Measurements from ENCODE around the gene ADRA2B.

ADRA2B gene

GRCh38 chr2:96150007-96150640 lies 33.8 kb upstream of the ADRA2B start:
- Histone ChIP-seq H3K27me3 (ENCODE audit: control insufficient read depth, insufficient read depth, low read length) (no peaks in the 10 kb centered on the region; the same call in 1 of the 2 replicates), H3K27ac (ENCODE audit: low read length) (no peak overlapping the region), H3K4me3 (ENCODE audit: low read length) (no peak overlapping the region), H3K9me3 (ENCODE audit: control insufficient read depth, insufficient read depth, low read length) (no peaks in the 10 kb centered on the region), H3K36me3 (ENCODE audit: control insufficient read depth, insufficient read depth, low read length) (no peaks in the 10 kb centered on the region; the same call in 1 of the 2 replicates), H3K4me1 (ENCODE audit: control insufficient read depth, insufficient read depth, low read length) (peaks cover 9% of the 10 kb centered on the region)
- no CpG with 5 or more reads among the region's 6 CpGs for WGBS (ENCODE audit: insufficient coverage, insufficient read length)
- no peak for DNase-seq (ENCODE audit: low read depth, low spot score)

- no peak overlapping the region for H3K27ac ChIP-seq (ENCODE audit: low read length)
Measured at GRCh38 chr2:96148410-96149217, 32.2 kb upstream of the ADRA2B start.

GRCh38 chr2:96147593-96148201 lies 31.3 kb upstream of the ADRA2B start:
- no peaks in the 10 kb centered on the region for H3K9me3 ChIP-seq (ENCODE audit: control insufficient read depth, insufficient read depth, low read length)
- no peak overlapping the region for H3K4me3 ChIP-seq (ENCODE audit: low read length)
- H3K36me3 ChIP-seq (ENCODE audit: control insufficient read depth, insufficient read depth, low read length): peaks cover 3% of the 10 kb centered on the region; the same call in 1 of the 2 replicates
- H3K4me1 ChIP-seq (ENCODE audit: control insufficient read depth, insufficient read depth, low read length): peaks cover 11% of the 10 kb centered on the region
- H3K27ac ChIP-seq (ENCODE audit: low read length): no peak overlapping the region
- WGBS (ENCODE audit: insufficient coverage, insufficient read length): no CpG with 5 or more reads among the region's 9 CpGs
- DNase-seq (ENCODE audit: low read depth, low spot score): no peak
- no peaks in the 10 kb centered on the region; the same call in 1 of the 2 replicates for H3K27me3 ChIP-seq (ENCODE audit: control insufficient read depth, insufficient read depth, low read length)

More at GRCh38 chr2:96148410-96149217, 32.2 kb upstream of the ADRA2B start:
- WGBS (ENCODE audit: insufficient coverage, insufficient read length): no CpG with 5 or more reads among the region's 29 CpGs
- H3K36me3 ChIP-seq (ENCODE audit: control insufficient read depth, insufficient read depth, low read length): no peaks in the 10 kb centered on the region; the same call in 1 of the 2 replicates
- no peak overlapping the region for H3K4me3 ChIP-seq (ENCODE audit: low read length)
- H3K27me3 ChIP-seq (ENCODE audit: control insufficient read depth, insufficient read depth, low read length): no peaks in the 10 kb centered on the region; the same call in 1 of the 2 replicates
- H3K4me1 ChIP-seq (ENCODE audit: control insufficient read depth, insufficient read depth, low read length): peaks cover 13% of the 10 kb centered on the region
- no peak for DNase-seq (ENCODE audit: low read depth, low spot score)
- no peaks in the 10 kb centered on the region for H3K9me3 ChIP-seq (ENCODE audit: control insufficient read depth, insufficient read depth, low read length)

- no peak for DNase-seq (ENCODE audit: low read depth, low spot score)
- Histone ChIP-seq H3K27me3 (ENCODE audit: control insufficient read depth, insufficient read depth, low read length) (no peaks in the 10 kb centered on the region; the same call in 1 of the 2 replicates), H3K36me3 (ENCODE audit: control insufficient read depth, insufficient read depth, low read length) (peaks cover 3% of the 10 kb centered on the region; the same call in 1 of the 2 replicates), H3K27ac (ENCODE audit: low read length) (no peak overlapping the region), H3K9me3 (ENCODE audit: control insufficient read depth, insufficient read depth, low read length) (no peaks in the 10 kb centered on the region), H3K4me1 (ENCODE audit: control insufficient read depth, insufficient read depth, low read length) (peaks cover 11% of the 10 kb centered on the region), H3K4me3 (ENCODE audit: low read length) (no peak overlapping the region)
- no CpG with 5 or more reads among the region's 9 CpGs for WGBS (ENCODE audit: insufficient coverage, insufficient read length)
Measured at GRCh38 chr2:96146881-96147592, 30.7 kb upstream of the ADRA2B start.

- DNase-seq (ENCODE audit: low read depth, low spot score): no peak
- no peak overlapping the region for H3K27ac ChIP-seq (ENCODE audit: low read length)
- H3K4me3 ChIP-seq (ENCODE audit: low read length): no peak overlapping the region
- no peaks in the 10 kb centered on the region for H3K9me3 ChIP-seq (ENCODE audit: control insufficient read depth, insufficient read depth, low read length)
- peaks cover 3% of the 10 kb centered on the region; the same call in 1 of the 2 replicates for H3K36me3 ChIP-seq (ENCODE audit: control insufficient read depth, insufficient read depth, low read length)
- H3K27me3 ChIP-seq (ENCODE audit: control insufficient read depth, insufficient read depth, low read length): no peaks in the 10 kb centered on the region; the same call in 1 of the 2 replicates
- peaks cover 11% of the 10 kb centered on the region for H3K4me1 ChIP-seq (ENCODE audit: control insufficient read depth, insufficient read depth, low read length)
- WGBS (ENCODE audit: insufficient coverage, insufficient read length): no CpG with 5 or more reads among the region's 20 CpGs
Measured at GRCh38 chr2:96146153-96146880, 29.9 kb upstream of the ADRA2B start.

- H3K4me3 ChIP-seq (ENCODE audit: low read length): no peak overlapping the region; the same call in 1 of the 2 replicates
Measured at GRCh38 chr2:96145848-96146152, 29.4 kb upstream of the ADRA2B start.

GRCh38 chr2:96145036-96145847 lies 28.9 kb upstream of the ADRA2B start, which contains the start of gene DUSP2:
Gene DUSP2, minus strand, starts transcription at chr2:96145440. Its CDS starts 86 bp downstream, at chr2:96145354.
- Histone ChIP-seq H3K4me3 (ENCODE audit: low read length) (peak within 1 kb of the TSS; percentile 55; the same call in 1 of the 2 replicates), H3K36me3 (ENCODE audit: control insufficient read depth, insufficient read depth, low read length) (peaks cover 3% of the 10 kb centered on the region; the same call in 1 of the 2 replicates), H3K27me3 (ENCODE audit: control insufficient read depth, insufficient read depth, low read length) (no peaks in the 10 kb centered on the region; the same call in 1 of the 2 replicates), H3K4me1 (ENCODE audit: control insufficient read depth, insufficient read depth, low read length) (peaks cover 11% of the 10 kb centered on the region), H3K9me3 (ENCODE audit: control insufficient read depth, insufficient read depth, low read length) (no peaks in the 10 kb centered on the region), H3K27ac (ENCODE audit: low read length) (no peak within 1 kb of the TSS)
- no peak for DNase-seq (ENCODE audit: low read depth, low spot score)
- no CpG with 5 or more reads among the region's 94 CpGs for WGBS (ENCODE audit: insufficient coverage, insufficient read length)

More at GRCh38 chr2:96145848-96146152, 29.4 kb upstream of the ADRA2B start:
- Histone ChIP-seq H3K9me3 (ENCODE audit: control insufficient read depth, insufficient read depth, low read length) (no peaks in the 10 kb centered on the region), H3K36me3 (ENCODE audit: control insufficient read depth, insufficient read depth, low read length) (peaks cover 3% of the 10 kb centered on the region; the same call in 1 of the 2 replicates), H3K4me1 (ENCODE audit: control insufficient read depth, insufficient read depth, low read length) (peaks cover 11% of the 10 kb centered on the region), H3K27me3 (ENCODE audit: control insufficient read depth, insufficient read depth, low read length) (no peaks in the 10 kb centered on the region; the same call in 1 of the 2 replicates), H3K27ac (ENCODE audit: low read length) (no peak overlapping the region)
- DNase-seq (ENCODE audit: low read depth, low spot score): no peak
- no CpG with 5 or more reads among the region's 3 CpGs for WGBS (ENCODE audit: insufficient coverage, insufficient read length)

GRCh38 chr2:96144481-96145035 lies 28.2 kb upstream of the ADRA2B start:
- WGBS (ENCODE audit: insufficient coverage, insufficient read length): no CpG with 5 or more reads among the region's 35 CpGs
- Histone ChIP-seq H3K27me3 (ENCODE audit: control insufficient read depth, insufficient read depth, low read length) (no peaks in the 10 kb centered on the region; the same call in 1 of the 2 replicates), H3K4me3 (ENCODE audit: low read length) (peak overlapping the region; percentile 55; the same call in 1 of the 2 replicates), H3K27ac (ENCODE audit: low read length) (no peak overlapping the region), H3K36me3 (ENCODE audit: control insufficient read depth, insufficient read depth, low read length) (peaks cover 3% of the 10 kb centered on the region; the same call in 1 of the 2 replicates), H3K9me3 (ENCODE audit: control insufficient read depth, insufficient read depth, low read length) (no peaks in the 10 kb centered on the region), H3K4me1 (ENCODE audit: control insufficient read depth, insufficient read depth, low read length) (peaks cover 11% of the 10 kb centered on the region)
- no peak for DNase-seq (ENCODE audit: low read depth, low spot score)
